HepG2 (cell line): ENCODE measurements around the gene ARFGAP2. TPM values are rescaled to one million over a fixed set of nuclear protein-coding genes. Genes with fewer than 3 reads are reported as not detected.

Experiments
- ATAC-seq: fragments of 200-7000 bp; cut with Tn5 transposase; 3 replicates; pipeline ENCODE4 v1.9.1; 2020; ENCODE audit warnings: mild to moderate bottlenecking, moderate library complexity
- BruUV-seq: library from RNA; stranded (reverse); fragments of 400-500 nt; replicated peaks from 2 replicates; lab custom pipeline; 2021; lab: Mats Ljungman, UMichigan
- CTCF ChIA-PET: fragments of 300-600 bp; formaldehyde crosslinking; extraction: SDS; loops from one replicate; lab custom pipeline; 2021; ENCODE audit warnings: low total read pairs, inconsistent platforms, low intra/inter-chr PET ratio; lab: Yijun Ruan, JAX
- POLR2A ChIA-PET: fragments of 350-600 bp; sonication (Branson Sonifier 250); formaldehyde crosslinking; loops from one replicate; lab custom pipeline; 2020; ENCODE audit warnings: antibody characterized with exemption, inconsistent platforms; lab: Yijun Ruan, JAX
- DNase-seq: peaks from one replicate; pipeline ENCODE4 v3.0.0-alpha.2; 2015; ENCODE audit warnings: low spot score
- FAIRE-seq: peaks from 3 replicates; lab custom pipeline; 2011; peaks lifted over from hg19 to GRCh38; lab: Jason Lieb, UNC
- H2AFZ ChIP-seq: one replicate; pipeline ENCODE4 v1.6.1; 2011; ENCODE audit warnings: low read length, inconsistent platforms
- H3K27ac ChIP-seq: fragments of 300-600 bp; 3 replicates; pipeline ENCODE4 v1.8.0; 2011; ENCODE audit warnings: mixed run types, mild to moderate bottlenecking, mixed read lengths, low read length, inconsistent platforms; ENCODE audit not compliant: insufficient read depth; ENCODE audit errors: extremely low read length
- H3K27me3 ChIP-seq, 2 experiments: fragments of 200-600 bp in 1 of 2; 2 replicates in 1 of 2; 3 replicates in 1 of 2; pipeline versions ENCODE4 v1.6.0 to v1.8.0; 2011; ENCODE audit warnings: low read length in 2 of 2, mild to moderate bottlenecking in 2 of 2, moderate library complexity in 2 of 2, inconsistent platforms in 1 of 2; ENCODE audit not compliant: insufficient read depth in 2 of 2, control insufficient read depth in 1 of 2
- H3K36me3 ChIP-seq, 2 experiments: fragments of 200-600 bp in 1 of 2; replicated peaks in 1 of 2; 2 replicates in 1 of 2; 3 replicates in 1 of 2; pipeline versions ENCODE4 v1.5.1 to v1.8.0; 2011; ENCODE audit warnings: low read length in 2 of 2, inconsistent platforms in 1 of 2; ENCODE audit not compliant: insufficient read depth in 2 of 2, control insufficient read depth in 1 of 2
- H3K4me1 ChIP-seq: 2 replicates; pipeline ENCODE4 v1.5.1; 2012; ENCODE audit warnings: low read length, inconsistent platforms; ENCODE audit not compliant: insufficient read depth
- H3K4me2 ChIP-seq: 2 replicates; pipeline ENCODE4 v1.6.0; 2011; ENCODE audit warnings: low read depth, low read length, inconsistent platforms
- H3K4me3 ChIP-seq, 3 experiments: fragments of 200-600 bp in 1 of 3; sonication (generic), shearing (Covaris generic) in 1 of 3; replicated peaks in 1 of 3; 2 replicates each; pipeline ENCODE4 v1.5.1; 2011 to 2016; ENCODE audit warnings: low read length in 3 of 3, inconsistent platforms in 2 of 3, low read depth in 2 of 3, mild to moderate bottlenecking in 2 of 3, control low read depth in 1 of 3, mixed read lengths in 1 of 3; ENCODE audit not compliant: insufficient read depth in 1 of 3
- H3K79me2 ChIP-seq: one replicate; pipeline ENCODE4 v1.6.1; 2011; ENCODE audit warnings: low read length, inconsistent platforms; ENCODE audit not compliant: insufficient read depth
- H3K9ac ChIP-seq: 2 replicates; pipeline ENCODE4 v1.6.0; 2011; ENCODE audit warnings: mild to moderate bottlenecking, low read depth, low read length, inconsistent platforms; ENCODE audit not compliant: insufficient read depth
- H3K9me3 ChIP-seq: 2 replicates; pipeline ENCODE4 v1.5.1; 2012; ENCODE audit warnings: mild to moderate bottlenecking, low read length
- H4K20me1 ChIP-seq: 2 replicates; pipeline ENCODE4 v1.6.0; 2011; ENCODE audit warnings: inconsistent platforms, mild to moderate bottlenecking, low read length, moderate library complexity; ENCODE audit not compliant: insufficient read depth
- CBX5 ChIP-seq: sonication (generic); formaldehyde crosslinking; IDR thresholded peaks from 2 replicates; pipeline ENCODE4 v1.4.0; 2020; ENCODE audit warnings: missing genetic modification reagents, borderline replicate concordance
- CHD2 ChIP-seq: IDR thresholded peaks from 2 replicates; pipeline ENCODE4 v1.6.1; 2011; ENCODE audit warnings: low read depth, low read length, improper control_type of control experiment
- CREB3 ChIP-seq: sonication (generic); formaldehyde crosslinking; IDR thresholded peaks from 2 replicates; pipeline ENCODE4 v1.5.0; 2020; ENCODE audit warnings: missing genetic modification reagents
- CREM ChIP-seq, 2 experiments: sonication (generic) in 1 of 2; formaldehyde crosslinking in 1 of 2; IDR thresholded peaks; 2 replicates each; pipeline versions ENCODE4 v1.4.0 to v1.6.1; 2016 to 2020; ENCODE audit warnings: antibody characterized with exemption in 1 of 2, mild to moderate bottlenecking in 1 of 2, missing genetic modification reagents in 1 of 2
- FOXA1 ChIP-seq, 2 experiments: fragments of 450-650 bp in 1 of 2; sonication (generic) in 1 of 2; formaldehyde crosslinking in 1 of 2; IDR thresholded peaks; 2 replicates each; pipeline versions ENCODE4 v1.4.0 to v1.6.1; 2016 to 2020; ENCODE audit warnings: missing genetic modification reagents in 1 of 2
- KAT2B ChIP-seq: fragments of 150-350 bp; IDR thresholded peaks from 2 replicates; pipeline ENCODE4 v1.6.1; 2014; ENCODE audit warnings: low read depth, low read length, borderline replicate concordance
- NFE2 ChIP-seq: sonication (generic); formaldehyde crosslinking; IDR thresholded peaks from 2 replicates; pipeline ENCODE4 v1.4.0; 2020; ENCODE audit warnings: missing genetic modification reagents
- RARA ChIP-seq: IDR thresholded peaks from 2 replicates; pipeline ENCODE4 v1.6.1; 2016; ENCODE audit warnings: missing genetic modification reagents, missing compliant biosample characterization
- RBFOX2 ChIP-seq: fragments of 200-400 bp; formaldehyde crosslinking; IDR thresholded peaks from 2 replicates; pipeline ENCODE4 v1.6.1; 2017; ENCODE audit warnings: low read depth, mild to moderate bottlenecking, low read length
- RNF219 ChIP-seq: sonication (generic); formaldehyde crosslinking; IDR thresholded peaks from 2 replicates; pipeline ENCODE4 v1.5.0; 2020; ENCODE audit warnings: mild to moderate bottlenecking, missing genetic modification reagents
- SNAPC5 ChIP-seq: sonication (generic); formaldehyde crosslinking; IDR thresholded peaks from 2 replicates; pipeline ENCODE4 v1.8.1; 2023; ENCODE audit warnings: mild to moderate bottlenecking, missing genetic modification reagents, borderline replicate concordance
- TOPORS ChIP-seq: sonication (generic); formaldehyde crosslinking; IDR thresholded peaks from 2 replicates; pipeline ENCODE4 v1.8.0; 2023; ENCODE audit warnings: mild to moderate bottlenecking, missing genetic modification reagents
- TSC22D2 ChIP-seq: sonication (generic); formaldehyde crosslinking; IDR thresholded peaks from 2 replicates; pipeline ENCODE4 v1.5.1; 2020; ENCODE audit warnings: missing genetic modification reagents, mild to moderate bottlenecking, borderline replicate concordance
- WIZ ChIP-seq: sonication (generic); formaldehyde crosslinking; IDR thresholded peaks from 2 replicates; pipeline ENCODE4 v1.5.1; 2020; ENCODE audit warnings: mild to moderate bottlenecking, missing genetic modification reagents
- ZFP82 ChIP-seq: sonication (generic); formaldehyde crosslinking; IDR thresholded peaks from 2 replicates; pipeline ENCODE4 v1.5.1; 2020; ENCODE audit warnings: mild to moderate bottlenecking, missing genetic modification reagents, borderline replicate concordance
- ZNF770 ChIP-seq: sonication (generic); formaldehyde crosslinking; IDR thresholded peaks from 2 replicates; pipeline ENCODE4 v1.5.0; 2020; ENCODE audit warnings: mild to moderate bottlenecking, missing genetic modification reagents
- ZSCAN29 ChIP-seq: sonication (generic); formaldehyde crosslinking; conservative IDR thresholded peaks from 2 replicates; pipeline ENCODE4 v1.4.0; 2020; ENCODE audit warnings: mild to moderate bottlenecking, missing genetic modification reagents
- WGBS: methylation state at CpG from one replicate; pipeline ENCODE4 v1.1.6; 2017; ENCODE audit warnings: low lambda C conversion rate; 5-methylcytosine and 5-hydroxymethylcytosine counted together
- in situ Hi-C: cut with HindIII; loops from 2 replicates; pipeline ENCODE4 v1.10.0; 2017; ENCODE audit warnings: low pct_unique_long_range_greater_than_20kb; ENCODE audit not compliant: extremely low pct_ligation_motif_present
- intact Hi-C: fragments of 100-400 bp; cut with micrococcal nuclease; formaldehyde crosslinking; loops from one replicate; pipeline ENCODE4 v1.10.0; 2022; ENCODE audit not compliant: unreplicated experiment
- polyA plus RNA-seq, 8 experiments: library from polyadenylated mRNA; depleted of rRNA in 3 of 8; stranded (reverse) in 7 of 8; unstranded in 1 of 8; fragments of >200 nt; fragmentation: Illumina TruSeq in 4 of 8; extraction: Trizol in 4 of 8; gene quantifications; 2 replicates each; pipeline versions ENCODE4 v1.2.1 to v1.2.3, GENCODE V29; 2011 to 2016; ENCODE audit warnings: low read depth in 4 of 8, missing spikeins in 1 of 8, mixed read lengths in 1 of 8; ENCODE audit not compliant: insufficient read depth in 1 of 8
- total RNA-seq, 5 experiments: library from RNA; depleted of rRNA; stranded (reverse); fragments of >200 nt; fragmentation: Illumina TruSeq; extraction: Trizol; gene quantifications; 2 replicates each; pipeline ENCODE4 v1.2.3, GENCODE V29; 2016; ENCODE audit warnings: low read depth in 1 of 5

ARFGAP2 gene
- total and polyA plus RNA-seq, 2 of the 13 experiments (the other 11 are each of a cell fraction or from before 2014, with no cell fraction given) = 32.3 to 75.3 TPM

GRCh38 chr11:47177846-47178245, 1.2 kb upstream of the ARFGAP2 start (continued):
- TF ChIP-seq FOXA1 (IDR thresholded peaks at IDR 0.05) (no peak), FOXA1 (CRISPR knock-in tag; IDR thresholded peaks at IDR 0.05) (0 out of 2 replicates have a peak, but pooled peaks have one; percentile 18), CREM (IDR thresholded peaks at IDR 0.05) (no peak; the same call in 1 of the 2 replicates), CREM (CRISPR knock-in tag; IDR thresholded peaks at IDR 0.05) (no peak), SNAPC5 (CRISPR knock-in tag) (no peak), TSC22D2 (peak; percentile 31; the same call in 1 of the 2 replicates)

GRCh38 chr11:47177229-47177845, 658 bp upstream of the ARFGAP2 start:
- ATAC-seq (peak; percentile 48), DNase-seq (peak; percentile 79), FAIRE-seq (peak; percentile 75)
- H3K79me2 ChIP-seq = peaks cover 43% of the 10 kb centered on the region
- peaks cover 62% of the 10 kb centered on the region for H3K4me1 ChIP-seq
- H3K27me3 ChIP-seq = no peaks in the 10 kb centered on the region; a peak in 1 of 5 replicates
- in situ Hi-C loops = loop anchor here (5.0 kb wide), 2 partner anchors 70 to 175 kb away; partner anchors contain the start of genes ACP2 and MYBPC3
- ChIA-PET CTCF (interaction anchor here (1.6 to 3.9 kb wide), 2 partner anchors 82 to 178 kb away, joined by 13 to 27 read pairs; partner anchors contain the start of gene NR1H3), POLR2A (interaction anchor here (0.9 to 4.7 kb wide), 11 partner anchors 11 to 81 kb away, joined by 3 to 81 read pairs (median 6); partner anchors contain the start of genes ACP2, DDB2, NR1H3 and PACSIN3)
- peaks cover 20 to 52% of the 10 kb centered on the region in 2 experiments for H3K36me3 ChIP-seq
- H3K9me3 ChIP-seq = no peaks in the 10 kb centered on the region
- WGBS = 10% methylated on average over 8 of the region's 21 CpGs
- peak overlapping the region; percentile 93 for H3K9ac ChIP-seq
- no TSS peak for BruUV-seq
- 0 out of 2 replicates have a peak, but pooled peaks cover 3% of the 10 kb centered on the region for H4K20me1 ChIP-seq
- no peak overlapping the region for H2AFZ ChIP-seq
- H3K27ac ChIP-seq = peak overlapping the region; percentile 84
- intact Hi-C loops = loop anchor here (1.0 kb wide), 3 partner anchors 10 to 178 kb away; no protein-coding TSS in a partner anchor
- peak overlapping the region; percentile 65 to 75 (median 71) for H3K4me3 ChIP-seq
- peak overlapping the region; percentile 89 for H3K4me2 ChIP-seq
- TF ChIP-seq ZFP82 = 0 out of 2 replicates have a peak, but pooled peaks have one; percentile 7
- TF ChIP-seq RNF219 (CRISPR knock-in tag) = no peak
- no peak for TF ChIP-seq CHD2
- TF ChIP-seq CBX5 = no peak
- 0 out of 2 replicates have a peak, but pooled peaks have one; percentile 32 for TF ChIP-seq WIZ
- no peak for TF ChIP-seq ZNF770 (CRISPR knock-in tag)
- no peak for TF ChIP-seq TOPORS (CRISPR knock-in tag)
- no peak for TF ChIP-seq RARA
- TF ChIP-seq NFE2 (CRISPR knock-in tag) = no peak
- TF ChIP-seq CREB3 (CRISPR knock-in tag) = no peak
- no peak for TF ChIP-seq RBFOX2
- TF ChIP-seq ZSCAN29 = no peak
- TF ChIP-seq KAT2B = no peak
